Measurements from ENCODE around the gene AGBL4.

Gene AGBL4

GRCh38 chr1:49626472-49626871 lies 397.3 kb downstream of the AGBL4 start:
- no peak for DNase-seq (ENCODE audit: low read depth)
- no peak for TF ChIP-seq CTCF (conservative IDR thresholded peaks at IDR 0.05; ENCODE audit: low read depth, low read length)
- H3K4me3 ChIP-seq (ENCODE audit: low read depth, low read length) = no peak overlapping the region

GRCh38 chr1:49622877-49623276 lies 400.9 kb downstream of the AGBL4 start:
- TF ChIP-seq CTCF (conservative IDR thresholded peaks at IDR 0.05; ENCODE audit: low read depth, low read length) = no peak

GRCh38 chr1:49606082-49606481 lies 417.7 kb downstream of the AGBL4 start:
- no peak for TF ChIP-seq CTCF (conservative IDR thresholded peaks at IDR 0.05; ENCODE audit: low read depth, low read length)
- no peak for DNase-seq (ENCODE audit: low read depth)

More at GRCh38 chr1:49622877-49623276, 400.9 kb downstream of the AGBL4 start:
- DNase-seq (ENCODE audit: low read depth) = no peak
- no peak overlapping the region for H3K4me3 ChIP-seq (ENCODE audit: low read depth, low read length)

GRCh38 chr1:49597436-49597835 lies 426.3 kb downstream of the AGBL4 start:
- H3K4me3 ChIP-seq (ENCODE audit: low read depth, low read length) = no peak overlapping the region
- TF ChIP-seq CTCF (conservative IDR thresholded peaks at IDR 0.05; ENCODE audit: low read depth, low read length) = no peak
- no peak for DNase-seq (ENCODE audit: low read depth)

More at GRCh38 chr1:49606082-49606481, 417.7 kb downstream of the AGBL4 start:
- no peak overlapping the region for H3K4me3 ChIP-seq (ENCODE audit: low read depth, low read length)

GRCh38 chr1:49576327-49576901 lies 447.3 kb downstream of the AGBL4 start:
- H3K4me3 ChIP-seq (ENCODE audit: low read depth, low read length) = no peak overlapping the region
- TF ChIP-seq CTCF (conservative IDR thresholded peaks at IDR 0.05; ENCODE audit: low read depth, low read length) = no peak
- DNase-seq (ENCODE audit: low read depth) = no peak

- no peak for DNase-seq (ENCODE audit: low read depth)
- H3K4me3 ChIP-seq (ENCODE audit: low read depth, low read length) = no peak overlapping the region
- TF ChIP-seq CTCF (conservative IDR thresholded peaks at IDR 0.05; ENCODE audit: low read depth, low read length) = no peak
Observed at GRCh38 chr1:49556676-49557234, 467.0 kb downstream of the AGBL4 start.

- no peak for TF ChIP-seq CTCF (conservative IDR thresholded peaks at IDR 0.05; ENCODE audit: low read depth, low read length)
- H3K4me3 ChIP-seq (ENCODE audit: low read depth, low read length) = no peak overlapping the region
- no peak for DNase-seq (ENCODE audit: low read depth)
Observed at GRCh38 chr1:49552101-49552500, 471.7 kb downstream of the AGBL4 start.

All from choroid plexus epithelial cell (primary cell).